GM12864 (cell line): ENCODE results near the gene AKAP7.
"Not testable (repeated sequence)": the region's sequence is repeated elsewhere in the genome, so short reads cannot be mapped to it uniquely, and the experiment has no call there.

ENCODE experiments used
- DNase-seq: peaks from one replicate; pipeline ENCODE4 v3.0.0-alpha.2; 2011; ENCODE audit warnings: low read depth
- H3K4me3 ChIP-seq: 2 replicates; pipeline ENCODE4 v1.5.1; 2011; ENCODE audit warnings: mild to moderate bottlenecking, low read depth, low read length, control low read depth
- CTCF ChIP-seq: IDR thresholded peaks from 2 replicates; pipeline ENCODE4 v1.5.1; 2011; ENCODE audit warnings: low read depth, mild to moderate bottlenecking, moderate library complexity, low read length, control low read depth, inconsistent platforms; ENCODE audit errors: missing control alignments

Gene AKAP7

GRCh38 chr6:131135244-131136020, at the start of gene AKAP7:
Gene AKAP7 (plus strand): TSS chr6:131135467. CDS start chr6:131135764, 297 bp downstream.
- no peak for DNase-seq

GRCh38 chr6:131090339-131090738, 44.9 kb upstream of the AKAP7 start:
- H3K4me3 ChIP-seq, DNase-seq: not testable (repeated sequence)

More at GRCh38 chr6:131135244-131136020, at the start of gene AKAP7:
- H3K4me3 ChIP-seq = peak within 1 kb of the TSS; percentile 55
- no peak for TF ChIP-seq CTCF

DNA sequence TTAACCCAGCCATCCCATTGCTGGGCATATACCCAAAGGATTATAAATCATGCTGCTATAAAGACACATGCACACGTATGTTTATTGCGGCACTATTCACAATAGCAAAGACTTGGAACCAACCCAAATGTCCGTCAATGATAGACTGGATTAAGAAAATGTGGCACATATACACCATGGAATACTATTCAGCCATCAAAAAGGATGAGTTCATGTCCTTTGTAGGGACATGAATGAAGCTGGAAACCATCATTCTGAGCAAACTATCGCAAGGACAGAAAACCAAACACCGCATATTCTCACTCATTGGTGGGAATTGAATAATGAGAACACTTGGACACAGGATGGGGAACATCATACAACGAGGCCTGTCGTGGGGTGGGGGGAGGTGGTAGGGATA, 43.3 kb upstream of the AKAP7 start:
- H3K4me3 ChIP-seq, DNase-seq: not testable (repeated sequence)

DNA sequence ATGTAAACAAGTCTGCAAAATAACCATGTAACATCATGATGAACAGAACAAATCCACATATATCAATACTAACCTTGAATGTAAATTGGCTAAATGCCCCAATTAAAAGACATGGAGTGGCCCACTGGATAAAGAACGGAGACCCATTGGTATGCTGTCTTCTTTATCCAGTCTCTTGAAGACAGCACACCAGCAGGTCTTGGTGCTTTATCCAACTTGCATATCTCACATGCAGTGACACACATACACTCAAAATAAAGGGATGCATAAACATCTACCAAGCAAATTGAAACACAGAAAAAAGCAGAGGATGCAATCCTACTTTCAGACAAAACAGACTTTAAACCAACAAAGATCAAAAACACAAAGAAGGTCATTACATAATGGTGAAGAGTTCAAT, 41.9 kb upstream of the AKAP7 start:
- no peak for DNase-seq
- H3K4me3 ChIP-seq = no peak overlapping the region
- no peak for TF ChIP-seq CTCF

GRCh38 chr6:131096786-131097185, 38.5 kb upstream of the AKAP7 start:
- H3K4me3 ChIP-seq = no peak overlapping the region
- no peak for DNase-seq
- no peak for TF ChIP-seq CTCF

DNA sequence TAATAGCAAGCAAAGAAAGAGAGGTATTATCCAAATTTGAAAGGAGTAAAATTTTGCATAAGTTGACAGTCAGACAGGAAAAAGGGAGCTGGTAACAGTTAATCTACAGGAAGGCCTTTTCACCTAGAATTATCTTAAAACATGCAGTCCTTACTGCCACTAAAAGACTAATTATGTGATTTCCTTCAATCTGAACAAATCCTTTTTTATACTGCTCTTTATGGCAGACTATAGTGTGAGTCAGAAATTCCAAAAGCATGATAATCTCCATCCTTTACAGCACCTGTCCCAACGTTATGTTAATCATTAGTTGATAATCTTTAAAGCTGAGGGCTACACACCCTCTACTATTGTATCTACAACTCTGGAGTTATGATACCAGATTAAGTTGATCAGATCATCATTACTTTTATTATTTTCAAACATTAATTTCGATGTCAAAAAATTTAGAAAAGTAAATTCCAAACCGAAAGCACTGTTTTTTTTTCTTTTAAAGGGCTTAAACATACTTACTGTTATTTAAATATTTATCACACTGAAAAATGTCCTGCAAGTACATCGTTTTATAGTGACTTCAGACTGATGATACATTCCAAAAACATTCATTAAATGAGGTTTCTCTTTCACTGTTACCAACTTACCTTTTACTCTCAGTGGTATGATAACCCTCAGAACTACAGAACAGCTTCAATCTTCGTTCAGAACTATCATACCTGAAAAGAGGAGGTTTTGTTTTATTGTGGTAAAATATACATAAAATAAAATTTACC, 33.2 kb upstream of the AKAP7 start:
- DNase-seq = no peak
- H3K4me3 ChIP-seq = no peak overlapping the region
- no peak for TF ChIP-seq CTCF

- no peak for TF ChIP-seq CTCF
- no peak for DNase-seq
- no peak overlapping the region for H3K4me3 ChIP-seq
Observed at GRCh38 chr6:131103296-131103695, 32.0 kb upstream of the AKAP7 start.

DNA sequence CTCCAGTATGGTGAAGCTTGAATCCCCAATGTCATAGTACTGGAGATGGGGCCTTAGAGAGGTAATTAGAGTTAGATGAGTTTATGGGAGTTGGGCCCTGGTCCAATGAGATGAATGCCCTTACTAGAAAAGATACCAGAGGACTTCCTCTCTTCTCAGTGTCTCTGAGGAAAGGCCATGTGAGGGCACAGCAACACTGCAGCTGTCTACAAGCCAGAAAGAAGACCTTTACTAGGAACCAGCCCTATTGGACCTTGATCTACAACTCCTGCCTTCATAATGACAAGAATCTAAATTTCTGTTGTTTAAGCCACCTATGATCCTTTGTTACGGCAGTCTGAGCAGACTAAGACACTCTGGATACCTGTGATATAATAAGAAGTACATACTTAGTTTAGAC, 31.4 kb upstream of the AKAP7 start:
- no peak overlapping the region for H3K4me3 ChIP-seq

More for the DNA sequence above, 31.4 kb upstream of the AKAP7 start:
- no peak for DNase-seq
- TF ChIP-seq CTCF = no peak
